GM21576 (cell line): ENCODE measurements around the gene ZNF784.
A peak's percentile ranks its signal among the peaks of the same experiment; 100 is the strongest.

ENCODE experiments used
- ATAC-seq: cut with Tn5 transposase; IDR thresholded peaks from one replicate; pipeline ENCODE4 v1.9.1; 2021; ENCODE audit warnings: mild to moderate bottlenecking, moderate library complexity; ENCODE audit not compliant: unreplicated experiment

Gene ZNF784, protein sequence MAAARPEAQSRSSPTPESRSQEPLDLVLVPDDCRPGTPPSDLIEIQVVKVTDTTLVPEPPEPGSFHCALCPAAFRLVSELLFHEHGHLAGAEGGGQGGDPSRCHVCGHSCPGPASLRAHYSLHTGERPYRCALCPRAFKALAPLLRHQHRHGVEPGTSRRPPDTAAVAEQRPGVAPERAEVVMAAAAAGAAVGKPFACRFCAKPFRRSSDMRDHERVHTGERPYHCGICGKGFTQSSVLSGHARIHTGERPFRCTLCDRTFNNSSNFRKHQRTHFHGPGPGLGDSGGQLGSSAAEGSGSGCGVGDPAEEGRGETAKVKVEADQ

GRCh38 chr19:55624109-55625003 lies at the start of gene ZNF784:
ZNF784 (minus strand) TSS chr19:55624566; CDS start chr19:55624561, 5 bp downstream.
- peak; percentile 68 for ATAC-seq

DNA sequence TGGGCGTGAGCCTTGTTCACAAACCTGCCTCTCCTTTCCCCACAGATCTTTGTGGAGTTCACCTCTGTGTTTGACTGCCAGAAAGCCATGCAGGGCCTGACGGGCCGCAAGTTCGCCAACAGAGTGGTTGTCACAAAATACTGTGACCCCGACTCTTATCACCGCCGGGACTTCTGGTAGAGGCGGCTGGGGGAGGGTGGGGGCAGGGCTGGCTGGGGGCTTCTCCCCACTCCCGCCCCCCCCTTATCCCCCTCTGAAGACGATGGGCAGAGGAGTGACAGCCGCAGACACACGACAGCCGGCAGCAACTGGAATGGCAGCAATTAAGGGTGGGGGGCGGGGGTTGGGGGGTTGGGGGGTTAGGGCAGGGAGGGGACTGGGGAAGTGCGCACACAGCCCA lies 49.5 kb upstream of the ZNF784 start:
- ATAC-seq, result no peak

- ATAC-seq, result no peak
Measured at GRCh38 chr19:55673465-55673864, 49.1 kb upstream of the ZNF784 start.

DNA sequence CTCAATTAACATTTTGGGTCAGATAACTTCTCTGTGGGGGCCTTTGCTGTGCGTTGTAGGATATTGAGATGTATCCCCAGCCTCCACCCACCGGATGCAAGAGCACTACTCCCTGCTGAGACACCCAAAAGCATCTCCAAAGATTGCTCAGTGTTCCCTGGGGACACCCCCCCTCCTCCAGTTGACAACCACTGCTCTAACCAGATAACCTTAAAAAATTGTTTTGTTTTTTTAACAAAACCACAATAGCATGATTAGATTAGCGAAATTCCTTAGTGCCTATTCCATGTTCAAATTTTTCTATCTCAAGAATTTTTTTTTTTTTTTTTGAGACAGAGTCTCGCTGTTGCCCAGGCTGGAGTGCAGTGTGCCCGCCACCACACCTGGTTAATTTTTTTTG lies 48.1 kb upstream of the ZNF784 start:
- ATAC-seq, result no peak

GRCh38 chr19:55671054-55671378 lies 46.6 kb upstream of the ZNF784 start:
- no peak for ATAC-seq

- no peak for ATAC-seq
Measured at GRCh38 chr19:55670280-55671053, 46.1 kb upstream of the ZNF784 start.

DNA sequence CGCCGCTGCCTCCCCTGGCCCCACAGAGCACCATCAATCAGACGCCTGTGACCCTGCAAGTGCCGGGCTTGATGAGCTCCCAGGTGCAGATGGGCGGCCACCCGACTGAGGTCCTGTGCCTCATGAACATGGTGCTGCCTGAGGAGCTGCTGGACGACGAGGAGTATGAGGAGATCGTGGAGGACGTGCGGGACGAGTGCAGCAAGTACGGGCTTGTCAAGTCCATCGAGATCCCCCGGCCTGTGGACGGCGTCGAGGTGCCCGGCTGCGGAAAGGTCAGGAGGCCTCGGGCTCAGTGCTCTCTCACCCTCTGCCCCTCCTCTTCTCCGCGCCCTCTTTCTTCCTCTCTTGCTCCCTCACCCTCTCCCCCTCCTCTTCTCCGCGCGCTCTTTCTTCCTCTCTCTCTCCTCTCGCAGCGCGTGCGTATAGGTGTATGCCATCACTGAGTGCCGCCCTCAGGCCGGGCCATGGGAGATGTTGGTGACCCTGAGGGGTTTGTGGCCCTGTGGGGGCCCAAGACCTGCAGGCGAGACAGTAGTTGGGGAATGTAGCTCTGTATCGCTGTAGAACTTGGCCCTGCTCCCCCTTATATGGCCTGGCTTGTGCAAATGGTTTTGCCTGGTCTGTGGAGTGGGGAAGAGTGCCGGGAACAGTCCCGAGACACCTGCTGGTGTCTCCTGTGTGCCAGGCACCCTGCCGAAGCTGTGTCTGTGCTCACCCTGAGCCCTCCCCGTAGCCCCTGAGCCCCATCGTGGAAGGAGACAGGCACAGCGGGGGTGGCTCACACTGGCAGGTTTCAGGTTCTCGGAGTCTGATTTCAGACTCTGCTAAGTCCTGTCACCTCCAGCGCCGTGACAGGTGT lies 45.3 kb upstream of the ZNF784 start:
- ATAC-seq, result no peak

DNA sequence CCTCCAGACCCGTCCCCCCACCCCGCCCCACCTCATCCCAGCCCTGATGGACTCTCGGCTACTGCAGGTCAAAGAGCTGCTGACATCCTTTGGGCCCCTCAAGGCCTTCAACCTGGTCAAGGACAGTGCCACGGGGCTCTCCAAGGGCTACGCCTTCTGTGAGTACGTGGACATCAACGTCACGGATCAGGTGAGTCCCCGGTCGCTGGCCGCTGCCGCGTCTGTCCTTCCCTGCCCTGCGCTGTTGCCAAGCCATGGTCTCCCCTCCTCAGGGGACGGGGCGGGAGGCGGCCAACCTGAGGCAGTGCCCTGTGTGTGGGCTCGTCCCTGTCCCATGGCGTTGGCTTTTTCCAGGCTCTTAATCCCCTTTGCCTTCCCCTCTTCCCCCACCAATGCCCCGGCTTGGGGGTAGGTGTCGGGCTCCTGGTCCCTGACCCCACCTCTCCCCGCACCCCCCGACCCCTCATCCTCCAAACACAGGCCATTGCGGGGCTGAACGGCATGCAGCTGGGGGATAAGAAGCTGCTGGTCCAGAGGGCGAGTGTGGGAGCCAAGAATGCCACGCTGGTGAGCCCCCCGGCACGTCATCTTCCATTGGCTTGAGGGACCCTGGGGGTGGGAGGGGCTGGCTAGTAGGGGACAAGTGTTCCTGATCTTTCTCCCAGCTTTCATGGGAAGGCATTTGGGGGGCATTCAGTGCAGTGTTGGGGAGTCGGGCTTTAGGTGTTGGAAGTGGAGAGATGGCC lies 44.4 kb upstream of the ZNF784 start:
- no peak for ATAC-seq

DNA sequence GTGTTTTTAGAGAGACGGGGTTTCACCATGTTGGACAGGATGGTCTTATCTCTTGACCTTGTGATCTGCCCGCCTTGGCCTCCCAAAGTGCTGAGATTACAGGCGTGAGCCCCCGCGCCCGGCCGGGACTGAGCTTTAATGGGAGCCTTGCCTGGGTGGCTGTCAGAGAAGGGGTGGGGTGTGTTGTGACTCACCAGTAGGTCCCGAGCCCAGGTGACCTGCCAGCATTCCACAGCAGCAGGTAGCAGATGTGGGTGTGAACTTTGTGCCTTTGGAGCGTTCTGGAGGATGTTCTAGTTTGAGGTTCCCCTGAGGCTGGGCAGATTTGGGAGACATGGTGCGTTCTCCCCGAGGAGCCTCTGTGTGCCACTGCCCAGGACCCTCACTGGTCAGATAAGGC lies 43.6 kb upstream of the ZNF784 start:
- ATAC-seq, result no peak

- no peak for ATAC-seq
Measured at GRCh38 chr19:55667511-55667910, 43.1 kb upstream of the ZNF784 start.

DNA sequence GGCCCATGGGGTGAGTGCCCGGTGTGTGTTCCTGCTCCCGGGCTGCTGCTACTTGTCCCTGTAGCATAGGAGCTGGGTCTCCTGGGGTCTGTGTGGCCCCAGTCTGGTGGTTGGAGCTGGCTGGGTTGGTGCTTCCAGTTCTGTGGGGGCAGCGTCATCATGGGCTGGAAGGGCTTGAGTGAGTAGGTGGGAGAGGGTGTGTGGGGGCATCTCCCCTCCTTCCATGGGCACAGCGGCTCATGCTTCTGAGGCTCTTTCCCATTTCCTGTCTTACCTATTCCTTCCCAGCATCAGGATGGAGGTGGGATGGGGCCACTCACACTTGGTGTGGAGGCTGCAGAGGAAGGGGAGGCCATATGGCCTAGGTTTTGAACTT lies 42.6 kb upstream of the ZNF784 start:
- ATAC-seq, result no peak

DNA sequence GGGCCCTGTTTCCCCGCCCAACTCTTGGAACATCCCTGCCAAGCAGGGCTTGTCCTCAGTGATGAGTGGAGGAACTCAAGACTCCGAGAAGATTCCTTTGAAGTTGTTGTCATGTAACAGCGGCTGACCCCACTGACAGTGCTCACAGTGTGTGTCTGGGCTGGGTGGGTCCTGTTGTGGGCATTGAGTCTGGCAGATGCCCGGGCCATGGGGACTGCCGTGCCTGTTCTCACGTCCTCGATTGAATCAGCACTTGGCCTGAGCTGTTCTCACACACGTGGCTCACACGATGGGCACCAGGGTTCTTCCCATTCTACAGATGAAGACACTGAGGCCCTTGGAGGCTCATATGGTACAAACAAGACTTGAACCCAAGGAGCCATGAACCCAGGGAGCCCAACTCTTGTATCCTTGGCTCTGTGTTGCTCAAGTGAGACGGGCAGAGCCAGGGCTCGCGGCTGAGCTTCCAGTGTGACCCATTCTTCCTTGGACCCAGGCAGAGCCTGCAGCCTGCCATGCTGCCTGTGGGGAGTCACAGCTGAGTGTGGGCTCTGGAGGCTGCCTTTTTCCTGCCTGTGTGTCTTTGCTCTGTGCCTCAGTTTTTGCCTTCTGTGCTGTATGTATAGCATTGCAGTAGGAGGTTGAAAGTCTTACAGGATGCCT lies 42.1 kb upstream of the ZNF784 start:
- ATAC-seq, result no peak

DNA sequence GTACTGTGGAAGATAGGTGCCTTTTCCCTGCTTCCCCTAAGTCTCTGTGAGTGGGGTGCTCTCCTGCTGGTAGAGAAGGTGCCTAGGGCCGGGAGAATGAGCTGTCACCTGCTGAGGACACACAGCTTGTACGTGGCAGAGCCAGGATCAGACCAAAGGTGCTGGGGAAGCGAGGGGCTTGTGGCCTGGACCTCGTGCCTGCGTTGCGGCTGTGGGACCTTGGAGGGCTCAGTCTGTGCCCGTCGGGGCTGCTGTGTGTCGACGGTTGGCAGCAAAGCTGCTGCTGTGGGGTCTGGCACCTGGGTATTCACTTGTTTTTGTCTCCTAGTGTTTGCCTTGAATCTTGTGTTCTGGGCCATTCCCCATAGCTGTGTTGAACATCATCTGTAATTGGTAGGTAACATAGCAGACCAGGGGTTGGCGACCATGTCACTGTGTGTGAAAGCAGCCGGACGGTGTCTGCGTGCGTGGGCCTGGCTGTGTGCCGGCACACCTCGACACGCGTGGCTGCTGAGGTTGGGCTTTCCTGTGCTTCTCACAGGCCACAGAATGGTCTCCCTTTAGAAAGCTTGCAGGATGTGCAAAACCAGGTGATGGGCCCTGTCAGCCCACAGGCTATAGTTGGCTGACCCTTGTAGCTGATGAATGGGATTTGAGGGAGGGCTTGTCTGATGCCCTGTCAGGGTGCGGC lies 39.6 kb upstream of the ZNF784 start:
- no peak for ATAC-seq

DNA sequence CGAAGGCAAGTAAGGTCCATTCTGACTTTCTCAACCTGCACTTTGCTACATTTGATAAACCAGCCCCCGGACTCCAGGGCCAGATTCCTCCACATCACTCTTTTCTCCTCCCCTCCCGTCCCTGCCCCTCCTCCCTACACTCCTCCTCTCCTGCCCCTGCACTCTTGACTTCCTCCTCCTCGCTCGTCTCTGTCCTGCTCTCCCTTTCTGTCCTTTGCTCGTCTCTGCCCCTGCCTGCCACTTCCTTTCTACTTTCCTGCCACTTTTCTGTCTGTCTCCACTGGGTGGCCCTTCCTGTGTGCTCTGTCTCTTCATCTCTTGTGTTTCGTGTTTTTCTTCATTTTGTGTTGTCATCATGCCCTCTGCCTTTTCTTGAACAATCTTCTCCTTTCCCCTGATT lies 37.5 kb upstream of the ZNF784 start:
- no peak for ATAC-seq

GRCh38 chr19:55660991-55661390 lies 36.6 kb upstream of the ZNF784 start:
- no peak for ATAC-seq

DNA sequence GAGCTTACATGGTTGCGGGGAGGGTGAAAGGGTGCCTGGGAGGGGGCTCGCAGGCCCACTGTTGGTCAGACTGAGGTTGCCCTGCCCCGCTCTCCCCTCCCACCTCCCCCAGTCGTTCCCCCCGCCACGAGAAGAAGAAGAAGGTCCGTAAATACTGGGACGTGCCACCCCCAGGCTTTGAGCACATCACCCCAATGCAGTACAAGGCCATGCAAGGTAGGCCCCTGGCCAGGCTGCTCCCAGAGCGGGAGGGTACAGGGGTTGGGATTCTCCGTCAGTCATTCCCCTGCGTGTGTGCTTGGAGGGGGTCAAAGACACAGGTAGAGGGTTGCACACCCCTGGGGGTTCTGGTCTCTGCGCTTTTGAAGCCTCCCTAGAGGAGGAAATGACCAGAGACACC lies 36.0 kb upstream of the ZNF784 start:
- no peak for ATAC-seq

GRCh38 chr19:55659822-55660221 lies 35.5 kb upstream of the ZNF784 start:
- ATAC-seq, result no peak

GRCh38 chr19:55658846-55659459 lies 34.6 kb upstream of the ZNF784 start:
- ATAC-seq, result no peak
